Neural progenitor cell (in vitro differentiated cells): ENCODE data around the gene ZMIZ1.

Experiments
- EZH2 ChIP-seq: fragments of 200-600 bp; sonication (generic); IDR thresholded peaks from 2 replicates; pipeline ENCODE4 v1.6.1; 2017; ENCODE audit warnings: antibody characterized with exemption, mild to moderate bottlenecking, moderate library complexity
- EZH2phosphoT487 ChIP-seq: fragments of 200-600 bp; sonication (generic); IDR thresholded peaks from 2 replicates; pipeline ENCODE4 v1.6.1; 2017; ENCODE audit warnings: antibody characterized with exemption
- TF ChIP-seq, protein P1 (sequence below): fragments of 200-600 bp; sonication (generic); IDR thresholded peaks from 2 replicates; pipeline ENCODE4 v1.5.1; 2017; ENCODE audit warnings: antibody characterized with exemption, mild to moderate bottlenecking

- TF ChIP-seq EZH2phosphoT487: no peak
- TF ChIP-seq, protein P1, sequence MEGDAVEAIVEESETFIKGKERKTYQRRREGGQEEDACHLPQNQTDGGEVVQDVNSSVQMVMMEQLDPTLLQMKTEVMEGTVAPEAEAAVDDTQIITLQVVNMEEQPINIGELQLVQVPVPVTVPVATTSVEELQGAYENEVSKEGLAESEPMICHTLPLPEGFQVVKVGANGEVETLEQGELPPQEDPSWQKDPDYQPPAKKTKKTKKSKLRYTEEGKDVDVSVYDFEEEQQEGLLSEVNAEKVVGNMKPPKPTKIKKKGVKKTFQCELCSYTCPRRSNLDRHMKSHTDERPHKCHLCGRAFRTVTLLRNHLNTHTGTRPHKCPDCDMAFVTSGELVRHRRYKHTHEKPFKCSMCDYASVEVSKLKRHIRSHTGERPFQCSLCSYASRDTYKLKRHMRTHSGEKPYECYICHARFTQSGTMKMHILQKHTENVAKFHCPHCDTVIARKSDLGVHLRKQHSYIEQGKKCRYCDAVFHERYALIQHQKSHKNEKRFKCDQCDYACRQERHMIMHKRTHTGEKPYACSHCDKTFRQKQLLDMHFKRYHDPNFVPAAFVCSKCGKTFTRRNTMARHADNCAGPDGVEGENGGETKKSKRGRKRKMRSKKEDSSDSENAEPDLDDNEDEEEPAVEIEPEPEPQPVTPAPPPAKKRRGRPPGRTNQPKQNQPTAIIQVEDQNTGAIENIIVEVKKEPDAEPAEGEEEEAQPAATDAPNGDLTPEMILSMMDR: no peak
- TF ChIP-seq EZH2: no peak
These were observed 21.8 kb upstream of the ZMIZ1 start for GRCh38 chr10:79046741-79047583.
